ENCODE data around the gene COL21A1.

COL21A1 gene

GRCh38 chr6:56220078-56220477, 27.3 kb downstream of the COL21A1 start:
- no peak overlapping the region for H3K27ac ChIP-seq (ENCODE audit: low read depth, low read length)
- TF ChIP-seq EZH2phosphoT487 (IDR thresholded peaks at IDR 0.05; ENCODE audit: borderline replicate concordance, low read length) (no peak), CTCF (IDR thresholded peaks at IDR 0.05; ENCODE audit: low read depth, low read length, poor library complexity, severe bottlenecking) (no peak)
- H3K4me2 ChIP-seq (ENCODE audit: low read length), result no peak overlapping the region
- no peaks in the 10 kb centered on the region for H3K9me3 ChIP-seq (ENCODE audit: control insufficient read depth, insufficient read depth, low read length)
- no peaks in the 10 kb centered on the region for H3K79me2 ChIP-seq (ENCODE audit: control insufficient read depth, low read length)
- no peaks in the 10 kb centered on the region for H3K9me2 ChIP-seq (replicated peaks; ENCODE audit: control insufficient read depth, low read length)
- H3F3A ChIP-seq (ENCODE audit: control insufficient read depth, insufficient read depth), result no peaks in the 10 kb centered on the region
- no peaks in the 10 kb centered on the region for H3K36me3 ChIP-seq (ENCODE audit: control insufficient read depth, low read length)
- H3K4me1 ChIP-seq (ENCODE audit: control insufficient read depth, low read length), result no peaks in the 10 kb centered on the region
- no peak overlapping the region for H3K4me3 ChIP-seq (ENCODE audit: low read length)
- no peaks in the 10 kb centered on the region for H3K27me3 ChIP-seq (ENCODE audit: control insufficient read depth, low read length)
- H4K20me1 ChIP-seq (ENCODE audit: control insufficient read depth, insufficient read depth, low read depth, low read length), result no peaks in the 10 kb centered on the region

- H3K36me3 ChIP-seq (ENCODE audit: control insufficient read depth, low read length), result no peaks in the 10 kb centered on the region
- H3K4me2 ChIP-seq (ENCODE audit: low read length), result no peak overlapping the region
- no peaks in the 10 kb centered on the region for H3K4me1 ChIP-seq (ENCODE audit: control insufficient read depth, low read length)
- no peaks in the 10 kb centered on the region for H4K20me1 ChIP-seq (ENCODE audit: control insufficient read depth, insufficient read depth, low read depth, low read length)
- H3K9me2 ChIP-seq (replicated peaks; ENCODE audit: control insufficient read depth, low read length), result no peaks in the 10 kb centered on the region
- no peaks in the 10 kb centered on the region for H3F3A ChIP-seq (ENCODE audit: control insufficient read depth, insufficient read depth)
- TF ChIP-seq CTCF (IDR thresholded peaks at IDR 0.05; ENCODE audit: low read depth, low read length, poor library complexity, severe bottlenecking) (no peak), EZH2phosphoT487 (IDR thresholded peaks at IDR 0.05; ENCODE audit: borderline replicate concordance, low read length) (no peak)
- no peaks in the 10 kb centered on the region for H3K27me3 ChIP-seq (ENCODE audit: control insufficient read depth, low read length)
- H3K79me2 ChIP-seq (ENCODE audit: control insufficient read depth, low read length), result no peaks in the 10 kb centered on the region
- no peaks in the 10 kb centered on the region for H3K9me3 ChIP-seq (ENCODE audit: control insufficient read depth, insufficient read depth, low read length)
- H3K4me3 ChIP-seq (ENCODE audit: low read length), result no peak overlapping the region
- no peak overlapping the region for H3K27ac ChIP-seq (ENCODE audit: low read depth, low read length)
Measured at GRCh38 chr6:56214703-56215101, 32.7 kb downstream of the COL21A1 start.

GRCh38 chr6:56214041-56214702, 33.2 kb downstream of the COL21A1 start:
- Histone ChIP-seq H3K9me3 (ENCODE audit: control insufficient read depth, insufficient read depth, low read length) (no peaks in the 10 kb centered on the region), H3K4me2 (ENCODE audit: low read length) (no peak overlapping the region)

More at GRCh38 chr6:56214041-56214702, 33.2 kb downstream of the COL21A1 start:
- Histone ChIP-seq H3K27me3 (ENCODE audit: control insufficient read depth, low read length) (no peaks in the 10 kb centered on the region), H3K27ac (ENCODE audit: low read depth, low read length) (no peak overlapping the region), H3K4me1 (ENCODE audit: control insufficient read depth, low read length) (no peaks in the 10 kb centered on the region), H3K79me2 (ENCODE audit: control insufficient read depth, low read length) (no peaks in the 10 kb centered on the region), H3F3A (ENCODE audit: control insufficient read depth, insufficient read depth) (no peaks in the 10 kb centered on the region), H3K4me3 (ENCODE audit: low read length) (no peak overlapping the region), H3K9me2 (replicated peaks; ENCODE audit: control insufficient read depth, low read length) (no peaks in the 10 kb centered on the region), H3K36me3 (ENCODE audit: control insufficient read depth, low read length) (no peaks in the 10 kb centered on the region), H4K20me1 (ENCODE audit: control insufficient read depth, insufficient read depth, low read depth, low read length) (no peaks in the 10 kb centered on the region)
- no peak for TF ChIP-seq CTCF (IDR thresholded peaks at IDR 0.05; ENCODE audit: low read depth, low read length, poor library complexity, severe bottlenecking)
- TF ChIP-seq EZH2phosphoT487 (IDR thresholded peaks at IDR 0.05; ENCODE audit: borderline replicate concordance, low read length), result no peak
